ENCODE data around the gene USP40.

- no peak for TF ChIP-seq CTCF (IDR thresholded peaks at IDR 0.05)
- TF ChIP-seq POLR2A (IDR thresholded peaks at IDR 0.05): no peak
Observed at GRCh38 chr2:233553366-233553765, 13.2 kb downstream of the USP40 start.
